SKM-1 (cell line): Measurements from ENCODE around the gene NXN.
"Not testable (repeated sequence)": the region's sequence is repeated elsewhere in the genome, so short reads cannot be mapped to it uniquely, and the experiment has no call there.

Experiments
- DNase-seq: peaks from one replicate; lab custom pipeline; 2025; ENCODE audit not compliant: unreplicated experiment; lab: John Stamatoyannopoulos, UW

NXN gene

GRCh38 chr17:836151-836550 is 143.4 kb downstream of the NXN start:
- DNase-seq: no peak

DNA sequence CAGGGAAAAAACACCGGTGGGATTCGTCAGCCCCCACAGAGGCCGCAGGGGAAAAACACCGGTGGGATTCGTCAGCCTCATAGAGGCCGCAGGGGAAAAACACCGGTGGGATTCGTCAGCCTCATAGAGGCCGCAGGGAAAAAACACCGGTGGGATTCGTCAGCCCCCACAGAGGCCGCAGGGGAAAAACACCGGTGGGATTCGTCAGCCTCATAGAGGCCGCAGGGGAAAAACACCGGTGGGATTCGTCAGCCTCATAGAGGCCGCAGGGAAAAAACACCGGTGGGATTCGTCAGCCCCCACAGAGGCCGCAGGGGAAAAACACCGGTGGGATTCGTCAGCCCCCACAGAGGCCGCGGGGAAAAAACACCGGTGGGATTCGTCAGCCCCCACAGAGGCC is 143.9 kb downstream of the NXN start:
- DNase-seq: not testable (repeated sequence)

DNA sequence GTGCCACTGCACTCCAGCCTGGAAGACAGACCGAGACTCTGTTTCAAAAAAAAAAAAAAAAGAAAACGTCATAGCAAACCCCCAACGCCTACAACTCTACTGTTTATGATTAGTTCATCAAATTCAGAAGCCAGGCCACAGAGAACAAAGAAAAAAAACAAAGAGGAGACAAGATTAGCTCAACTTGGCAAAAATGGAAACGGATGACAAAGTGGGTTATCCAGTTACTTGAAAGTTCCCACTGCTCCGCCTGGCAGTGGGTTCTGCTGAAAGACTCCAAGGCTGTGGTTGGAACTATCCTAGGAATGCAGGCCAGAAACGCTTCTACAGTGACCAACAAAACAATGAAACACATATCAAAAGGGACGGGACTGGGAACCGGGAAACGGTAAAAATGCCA is 144.3 kb downstream of the NXN start:
- no peak for DNase-seq

DNA sequence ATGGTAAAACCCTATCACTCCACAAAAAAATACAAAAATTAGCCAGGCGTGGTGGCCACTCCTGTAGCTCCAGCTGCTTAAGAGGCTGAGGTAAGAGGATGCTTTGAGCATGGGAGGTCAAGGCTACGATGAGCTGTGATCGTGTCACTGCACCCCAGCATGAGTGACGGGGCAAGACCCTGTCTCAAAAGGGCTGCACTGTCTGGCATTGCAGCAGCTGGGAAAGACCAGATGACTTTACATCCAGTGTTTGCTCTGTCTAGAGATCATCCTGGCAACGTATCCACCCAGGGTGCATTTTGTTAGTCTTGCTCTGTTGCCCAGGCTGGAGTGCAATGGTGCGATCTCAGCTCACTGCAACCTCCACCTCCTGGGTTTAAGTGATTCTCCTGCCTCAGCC is 145.4 kb downstream of the NXN start:
- DNase-seq: no peak

DNA sequence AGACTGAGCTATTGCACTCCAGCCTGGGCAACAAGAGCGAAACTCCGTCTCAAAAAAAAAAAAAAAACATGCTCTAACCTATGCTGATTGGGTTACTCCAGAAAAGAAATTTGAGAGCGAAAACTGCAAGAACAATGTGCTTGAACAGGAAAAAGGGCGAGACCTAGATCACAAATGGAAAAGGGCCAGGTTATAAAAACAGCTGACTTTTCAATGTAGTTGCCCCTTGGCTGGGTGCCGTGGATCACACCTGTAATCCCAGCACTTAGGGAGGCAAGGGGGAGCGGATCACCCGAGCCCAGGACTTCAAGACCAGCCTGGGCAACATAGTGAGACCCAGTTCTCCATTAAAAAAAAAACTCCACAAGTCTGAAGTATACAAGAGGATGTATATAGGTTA is 148.6 kb downstream of the NXN start:
- DNase-seq: no peak

- no peak for DNase-seq
These were observed 149.2 kb downstream of the NXN start for GRCh38 chr17:830381-830780.

DNA sequence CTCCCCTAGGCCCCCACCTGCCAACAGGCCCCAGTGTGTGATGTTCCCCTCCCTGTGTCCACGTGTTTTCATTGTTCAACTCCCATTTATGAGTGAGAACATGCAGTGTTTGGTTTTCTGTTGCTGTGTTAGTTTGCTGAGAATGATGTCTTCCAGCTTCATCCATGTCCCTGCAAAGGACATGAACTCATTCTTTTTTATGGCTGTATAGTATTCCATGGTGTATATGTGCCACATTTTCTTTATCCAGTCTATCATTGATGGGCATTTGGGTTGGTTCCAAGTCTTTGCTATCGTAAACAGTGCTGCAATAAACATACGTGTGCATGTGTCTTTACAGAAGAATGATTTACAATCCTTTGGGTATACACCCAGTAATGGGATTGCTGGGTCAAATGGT is 150.0 kb downstream of the NXN start:
- not testable (repeated sequence) for DNase-seq

DNA sequence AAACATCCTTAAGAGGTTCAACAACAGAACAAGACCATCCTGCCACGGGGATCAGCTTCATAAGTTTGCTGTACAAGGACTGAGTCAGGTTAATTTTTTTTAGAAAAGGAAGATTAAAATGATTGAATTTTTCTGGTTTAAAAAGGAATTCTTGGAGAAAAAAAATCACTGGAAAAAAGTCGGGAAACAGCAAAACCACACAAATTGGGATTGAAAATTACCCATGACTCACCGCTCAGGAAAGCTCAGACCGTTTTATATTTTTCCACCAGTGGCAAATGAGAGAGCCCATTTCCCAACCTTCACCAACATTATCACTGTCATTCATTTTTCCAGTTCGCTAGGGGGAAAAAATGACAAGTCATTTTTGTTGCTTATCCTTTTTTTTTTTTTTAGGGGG is 150.8 kb downstream of the NXN start:
- no peak for DNase-seq

DNA sequence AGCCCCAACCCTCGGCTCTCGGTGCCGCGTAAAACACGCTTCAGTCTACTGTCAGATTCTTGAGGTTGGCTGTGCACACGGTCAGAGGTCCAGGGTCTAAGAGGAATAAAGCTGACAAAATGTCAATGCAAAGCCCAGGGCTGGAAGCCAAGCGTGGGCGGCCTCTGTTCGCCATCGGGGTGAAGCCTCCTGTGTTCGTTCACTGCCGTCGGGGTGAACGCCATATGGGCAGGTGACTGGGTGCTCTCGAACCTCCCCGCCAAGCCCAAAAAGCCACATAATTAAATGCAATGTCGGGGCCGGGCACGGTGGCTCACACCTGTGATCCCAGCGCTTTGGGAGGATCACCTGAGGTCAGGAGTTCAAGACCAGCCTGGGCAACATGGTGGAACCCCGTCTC is 152.8 kb downstream of the NXN start:
- no peak for DNase-seq

DNA sequence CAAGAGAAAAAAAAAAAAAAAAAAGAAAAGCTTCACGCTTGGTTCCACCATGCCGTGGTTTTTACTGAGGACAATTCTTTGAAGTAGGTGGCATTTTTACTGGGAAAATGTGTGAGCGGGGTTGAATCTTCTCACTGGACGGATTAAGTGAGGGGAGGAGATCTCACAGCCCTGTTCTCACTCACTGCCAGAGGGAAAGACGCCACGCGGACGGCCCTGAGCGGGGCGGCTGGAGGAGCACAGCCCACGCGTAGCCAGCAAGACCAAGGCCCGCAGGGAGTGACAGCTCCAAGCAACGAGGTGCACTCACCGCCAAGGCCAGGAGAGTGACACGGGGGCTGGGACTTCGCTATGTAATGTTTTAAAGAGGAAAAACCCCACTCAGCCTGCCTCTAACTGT is 154.4 kb downstream of the NXN start:
- no peak for DNase-seq

DNA sequence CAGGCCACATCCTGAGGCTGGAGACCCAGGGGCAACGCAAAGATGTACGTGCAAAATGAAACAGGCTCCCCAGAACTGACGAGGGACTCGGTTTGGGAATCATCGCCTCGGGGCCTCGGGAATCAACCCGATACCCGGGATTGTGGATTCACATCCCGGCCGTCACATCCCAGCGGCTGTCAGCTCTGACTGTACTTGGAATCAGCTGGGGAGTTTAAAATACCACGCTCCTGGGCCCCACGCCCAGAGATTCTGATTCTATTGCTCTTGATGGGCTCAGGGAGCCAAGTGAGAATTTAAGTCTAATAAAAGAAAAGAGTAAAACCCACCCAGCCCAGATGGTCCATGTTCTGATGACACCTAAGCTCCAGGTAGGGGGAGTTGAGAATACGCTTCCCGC is 155.2 kb downstream of the NXN start:
- DNase-seq: no peak

GRCh38 chr17:823501-823902 is 156.1 kb downstream of the NXN start:
- no peak for DNase-seq

GRCh38 chr17:819251-819650 is 160.3 kb downstream of the NXN start:
- no peak for DNase-seq

GRCh38 chr17:814371-814770 is 165.2 kb downstream of the NXN start:
- no peak for DNase-seq

- no peak for DNase-seq
These were observed 166.9 kb downstream of the NXN start for GRCh38 chr17:812638-813204.

DNA sequence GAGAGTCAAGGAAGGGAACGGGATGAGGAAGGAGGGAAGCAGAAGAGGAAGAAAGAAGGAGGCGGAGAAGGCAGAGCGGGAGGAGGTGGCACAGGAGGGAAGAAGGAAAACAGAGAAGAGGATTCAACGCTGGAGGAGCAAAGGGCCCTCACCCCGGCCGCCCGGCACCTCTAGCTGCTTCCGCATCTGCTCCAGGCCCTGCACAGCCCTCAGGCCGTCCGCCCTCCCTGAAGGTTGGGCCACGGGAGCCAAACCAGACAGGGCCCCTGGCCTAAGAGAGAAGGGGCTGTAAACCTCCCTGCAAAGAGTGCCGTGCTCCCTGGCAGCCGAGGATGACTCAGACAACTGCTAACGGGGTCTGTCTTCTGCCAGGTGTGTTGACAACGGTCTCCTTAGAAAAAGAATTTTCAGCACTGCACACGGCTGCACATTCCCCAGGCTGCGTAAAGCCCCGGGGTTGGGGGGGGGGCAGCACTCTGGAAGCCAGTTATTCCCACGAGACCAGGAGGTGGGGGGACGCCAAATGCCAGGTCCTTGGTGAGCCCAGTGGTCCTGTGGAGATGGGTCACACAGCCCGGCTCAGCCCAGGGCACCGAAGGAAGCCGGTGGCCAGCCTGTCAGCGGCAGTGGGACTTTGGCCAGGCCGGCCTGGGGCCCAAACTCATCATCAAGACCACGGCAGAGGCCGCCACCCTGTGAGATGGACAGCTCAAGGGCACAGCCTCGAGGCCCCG is 168.4 kb downstream of the NXN start:
- no peak for DNase-seq

DNA sequence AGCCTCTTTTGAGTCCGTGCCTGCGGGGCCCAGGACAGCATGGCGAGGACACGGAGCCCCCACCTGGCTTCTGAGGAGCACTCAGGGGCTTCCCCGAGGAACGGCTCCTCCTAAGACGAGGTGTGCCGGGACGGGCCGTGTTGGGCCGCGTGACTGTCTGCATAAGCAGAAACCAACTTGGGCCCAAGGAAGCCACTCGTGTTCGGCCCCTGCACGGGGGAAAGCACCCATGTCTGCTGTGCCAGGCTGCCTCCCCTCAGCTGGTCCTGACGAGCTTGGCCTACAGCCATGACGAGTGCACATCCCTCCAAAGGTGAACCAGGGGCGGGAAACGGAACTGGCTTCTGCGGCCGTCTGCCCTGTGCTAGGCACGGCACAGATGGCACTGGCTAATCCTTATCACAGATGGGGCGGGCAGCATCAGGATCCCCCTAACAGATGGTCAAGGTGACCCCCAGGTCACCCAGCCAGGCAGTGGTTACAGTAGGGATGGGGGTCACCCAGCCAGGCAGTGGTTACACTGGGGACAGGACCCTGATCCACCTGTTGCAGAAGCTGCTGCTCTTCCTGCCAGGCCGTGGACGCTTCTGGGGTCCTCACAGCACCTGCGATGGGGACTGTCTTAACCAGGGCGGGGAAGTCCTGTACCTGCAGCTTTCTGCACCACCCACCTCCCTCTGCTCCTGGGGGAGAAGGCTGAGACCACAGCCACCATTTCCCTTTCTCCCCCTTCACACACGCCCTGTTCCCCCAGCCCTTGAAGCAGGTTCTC is 171.9 kb downstream of the NXN start:
- DNase-seq: no peak

- DNase-seq: no peak
These were observed 172.6 kb downstream of the NXN start for GRCh38 chr17:806781-807522.

- DNase-seq: no peak
These were observed 173.2 kb downstream of the NXN start for GRCh38 chr17:806346-806745.

- DNase-seq: not testable (repeated sequence)
These were observed 173.7 kb downstream of the NXN start for GRCh38 chr17:805886-806285.

DNA sequence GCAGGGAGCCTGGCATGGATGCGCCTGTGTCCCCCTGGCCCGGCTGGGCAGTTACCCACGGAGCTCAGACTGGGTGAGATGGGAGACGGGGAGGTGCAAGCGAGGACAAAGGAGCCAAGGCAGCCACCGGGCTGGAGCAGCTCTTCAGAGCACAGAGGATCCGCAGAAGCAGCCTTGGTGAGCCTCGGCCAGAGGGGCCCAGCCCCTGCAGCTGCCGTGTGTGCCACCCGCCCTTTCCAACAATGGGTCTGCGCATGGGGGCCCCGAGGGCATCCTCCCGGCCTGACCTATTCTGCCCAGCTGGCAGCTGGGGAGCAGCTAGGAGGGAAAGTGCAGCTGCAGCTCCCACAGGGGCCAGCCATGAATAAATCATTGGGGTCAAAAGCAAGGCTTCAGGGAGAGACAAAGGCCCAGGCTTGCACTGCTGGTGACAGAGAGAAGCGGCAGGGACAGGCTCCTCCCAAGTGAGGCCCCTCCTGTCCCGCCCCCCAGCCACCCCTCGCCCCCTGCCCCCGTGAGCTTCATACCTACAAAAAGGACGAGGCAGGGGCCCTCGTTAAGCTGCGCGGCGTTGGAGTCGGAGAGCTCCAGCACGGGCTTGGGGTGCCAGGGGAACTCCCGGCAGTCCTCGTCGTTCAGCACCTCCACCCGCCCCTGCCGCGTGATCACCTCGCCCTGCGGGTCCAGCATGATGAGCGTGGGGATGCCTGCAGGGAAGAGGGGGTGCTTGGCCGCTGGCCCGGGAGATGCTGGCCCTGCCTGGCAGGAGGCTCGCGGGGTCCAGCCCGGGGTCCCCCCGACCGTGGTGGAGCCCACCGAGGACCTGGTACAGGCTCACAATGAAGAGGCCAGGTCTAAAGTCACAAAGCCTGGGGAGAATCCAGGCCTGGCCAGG is 174.8 kb downstream of the NXN start:
- DNase-seq: no peak
